B cell (primary cell): Measurements from ENCODE around the gene ASPA. TPM values are rescaled to one million over a fixed set of nuclear protein-coding genes. Genes with fewer than 3 reads are reported as not detected.

Source experiments
- ATAC-seq: fragments of 200-7000 bp; cut with Tn5 transposase; one replicate; pipeline ENCODE4 v1.10.0; 2021; ENCODE audit warnings: low read depth, mild to moderate bottlenecking, moderate number of reproducible peaks, moderate library complexity
- CTCF ChIA-PET: fragments of 350-600 bp; sonication (Branson Sonifier 250); formaldehyde crosslinking; loops from one replicate; lab custom pipeline; 2021; ENCODE audit warnings: antibody characterized with exemption, inconsistent platforms; lab: Charles Lee
- POLR2A ChIA-PET: fragments of 350-600 bp; sonication (Branson Sonifier 250); formaldehyde crosslinking; loops from one replicate; lab custom pipeline; 2021; ENCODE audit warnings: antibody characterized with exemption; lab: Charles Lee
- DNase-seq: peaks from one replicate; pipeline ENCODE4 v3.0.0; 2013
- H2AFZ ChIP-seq: 2 replicates; pipeline ENCODE4 v1.6.1; 2012; ENCODE audit warnings: mild to moderate bottlenecking, low read depth, low read length; ENCODE audit not compliant: insufficient read depth, poor library complexity, severe bottlenecking
- H3K27ac ChIP-seq, 2 donors: 1 replicate in 1 of 2; 2 replicates in 1 of 2; pipeline ENCODE4 v1.5.1; 2012 to 2013; ENCODE audit warnings: low read length in 2 of 2, mild to moderate bottlenecking in 2 of 2, moderate library complexity in 1 of 2
- H3K27me3 ChIP-seq, 4 experiments: fragments of 200-600 bp in 1 of 4; sonication (generic) in 1 of 4; replicated peaks in 1 of 4; 1 replicate in 2 of 4; 2 replicates in 2 of 4; pipeline versions ENCODE4 v1.6.1 to v1.7.0; 2013 to 2016; ENCODE audit warnings: low read length in 3 of 4, mild to moderate bottlenecking in 2 of 4, mixed read lengths in 1 of 4, moderate library complexity in 1 of 4; ENCODE audit not compliant: insufficient read depth in 4 of 4, control insufficient read depth in 3 of 4; ENCODE audit errors: control extremely low read depth in 1 of 4
- H3K36me3 ChIP-seq, 2 experiments: replicated peaks in 1 of 2; 1 replicate in 1 of 2; 2 replicates in 1 of 2; pipeline versions ENCODE4 v1.6.1 to v1.7.1; 2013; ENCODE audit warnings: low read length in 1 of 2; ENCODE audit not compliant: insufficient read depth in 2 of 2, control insufficient read depth in 1 of 2; ENCODE audit errors: control extremely low read depth in 1 of 2, extremely low read depth in 1 of 2
- H3K4me1 ChIP-seq, 2 donors: fragments of 200-600 bp in 1 of 2; sonication (generic) in 1 of 2; 1 replicate in 1 of 2; 2 replicates in 1 of 2; pipeline versions ENCODE4 v1.5.1 to v1.6.1; 2013 to 2017; ENCODE audit warnings: low read length in 2 of 2; ENCODE audit not compliant: control insufficient read depth in 2 of 2, insufficient read depth in 2 of 2
- H3K4me2 ChIP-seq: replicated peaks from 2 replicates; pipeline ENCODE3; 2012; ENCODE audit warnings: mild to moderate bottlenecking, low read depth, low read length; ENCODE audit not compliant: poor library complexity, severe bottlenecking
- H3K4me3 ChIP-seq, 5 experiments: fragments of 200-600 bp in 1 of 5; sonication (generic) in 1 of 5; 1 replicate in 3 of 5; 2 replicates in 2 of 5; pipeline versions ENCODE4 v1.5.1 to v1.7.0; 2011 to 2016; ENCODE audit warnings: low read length in 4 of 5, mild to moderate bottlenecking in 4 of 5, low read depth in 2 of 5, control low read depth in 1 of 5, moderate library complexity in 1 of 5; ENCODE audit not compliant: insufficient read depth in 1 of 5; ENCODE audit errors: control extremely low read depth in 1 of 5, extremely low read depth in 1 of 5
- H3K79me2 ChIP-seq: fragments of 200-600 bp; sonication (generic); one replicate; pipeline ENCODE4 v1.6.0; 2016; ENCODE audit warnings: low read length; ENCODE audit not compliant: control insufficient read depth, insufficient read depth
- H3K9ac ChIP-seq: fragments of 200-600 bp; sonication (generic); 2 replicates; pipeline ENCODE4 v1.6.1; 2017; ENCODE audit warnings: mild to moderate bottlenecking, low read length, moderate library complexity
- H3K9me3 ChIP-seq, 3 donors: one replicate each; pipeline versions ENCODE4 v1.6.1 to v1.7.1; 2013; ENCODE audit warnings: low read length in 2 of 3; ENCODE audit not compliant: control insufficient read depth in 2 of 3, insufficient read depth in 1 of 3; ENCODE audit errors: control extremely low read depth in 1 of 3
- H4K20me1 ChIP-seq: 2 replicates; pipeline ENCODE4 v1.6.0; 2012; ENCODE audit warnings: mild to moderate bottlenecking, low read length; ENCODE audit not compliant: insufficient read depth, control insufficient read depth, poor library complexity, severe bottlenecking
- H3K27ac Mint-ChIP-seq: one replicate; pipeline ENCODE4 v1.8.0; 2021; ENCODE audit warnings: mixed read lengths
- H3K27me3 Mint-ChIP-seq: one replicate; pipeline ENCODE4 v1.8.0; 2021; ENCODE audit warnings: mixed read lengths
- H3K4me1 Mint-ChIP-seq: one replicate; pipeline ENCODE4 v1.8.0; 2021; ENCODE audit warnings: mixed read lengths
- H3K4me3 Mint-ChIP-seq: one replicate; pipeline ENCODE4 v1.8.0; 2021; ENCODE audit warnings: mixed read lengths
- H3K9me3 Mint-ChIP-seq: one replicate; pipeline ENCODE4 v1.8.0; 2022; ENCODE audit warnings: mixed read lengths; ENCODE audit not compliant: insufficient read depth
- CTCF ChIP-seq: fragments of 200-600 bp; IDR thresholded peaks from one replicate; pipeline ENCODE4 v1.8.0; 2022; ENCODE audit warnings: antibody characterized with exemption, mild to moderate bottlenecking
- EZH2 ChIP-seq: IDR thresholded peaks from 2 replicates; pipeline ENCODE4 v1.6.1; 2012; ENCODE audit warnings: borderline replicate concordance, low read depth, mild to moderate bottlenecking, moderate library complexity, low read length; ENCODE audit not compliant: insufficient read depth, poor library complexity, severe bottlenecking
- WGBS: methylation state at CpG from one replicate; pipeline ENCODE4 v1.1.5; 2013; ENCODE audit warnings: missing lambda C conversion rate; ENCODE audit not compliant: insufficient coverage; 5-methylcytosine and 5-hydroxymethylcytosine counted together
- intact Hi-C: fragments of 100-400 bp; cut with micrococcal nuclease; formaldehyde crosslinking; loops from one replicate; pipeline ENCODE4 v1.10.0; 2022
- polyA plus RNA-seq: library from polyadenylated mRNA; depleted of rRNA; stranded (reverse); fragments of >200 nt; gene quantifications from 2 replicates; pipeline ENCODE4 v1.2.3, GENCODE V29; 2012
- total RNA-seq, 2 donors: library from RNA; stranded (reverse); fragments of 120-200 nt in 1 of 2; gene quantifications; 1 replicate in 1 of 2; 2 replicates in 1 of 2; pipeline versions ENCODE4 v1.2.3 to v1.2.4, GENCODE V29; 2013 to 2022

The ASPA gene
- total and polyA plus RNA-seq, 2 donors (not counting 1 experiment from before 2014, with no cell fraction given), result not detected

GRCh38 chr17:3510090-3510489, 34.3 kb downstream of the ASPA start:
- DNase-seq, result no peak
- Histone ChIP-seq H3K79me2 (no peaks in the 10 kb centered on the region), H3K27me3 (no peaks in the 10 kb centered on the region), H3K4me3 (no peak overlapping the region), H3K4me1 (no peaks in the 10 kb centered on the region), H4K20me1 (no peaks in the 10 kb centered on the region), H2AFZ (no peak overlapping the region), H3K4me2 (no peak overlapping the region), H3K27ac (no peak overlapping the region), H3K36me3 (no peaks in the 10 kb centered on the region), H3K9ac (no peak overlapping the region), H3K9me3 (no peaks in the 10 kb centered on the region)
- ChIA-PET CTCF (no interaction called here), POLR2A (no interaction called here)
- intact Hi-C loops, result no loop called here
- 77% methylated on average over 5 of the region's 7 CpGs for WGBS
- Mint-ChIP-seq H3K27me3 (peaks cover 8% of the 10 kb centered on the region), H3K9me3 (peaks cover 5% of the 10 kb centered on the region), H3K27ac (no peak overlapping the region), H3K4me3 (no peak overlapping the region), H3K4me1 (no peaks in the 10 kb centered on the region)
- TF ChIP-seq EZH2 (no peak), CTCF (no peak)
- ATAC-seq, result no peak

- CTCF ChIA-PET, result no interaction called here
- Mint-ChIP-seq H3K9me3 (peaks cover 5% of the 10 kb centered on the region), H3K4me3 (no peak overlapping the region), H3K27ac (no peak overlapping the region), H3K27me3 (peaks cover 5% of the 10 kb centered on the region), H3K4me1 (no peaks in the 10 kb centered on the region)
- H3K9ac ChIP-seq, result no peak overlapping the region
- no peaks in the 10 kb centered on the region for H3K27me3 ChIP-seq
- H3K4me1 ChIP-seq, result no peaks in the 10 kb centered on the region
- H3K4me3 ChIP-seq, result no peak overlapping the region
- intact Hi-C loops, result no loop called here
- ATAC-seq, result no peak
- no peak overlapping the region for H3K4me2 ChIP-seq
- H3K36me3 ChIP-seq, result no peaks in the 10 kb centered on the region
- no peak overlapping the region for H2AFZ ChIP-seq
- H3K27ac ChIP-seq, result no peak overlapping the region
- no peaks in the 10 kb centered on the region for H3K9me3 ChIP-seq
- H3K79me2 ChIP-seq, result no peaks in the 10 kb centered on the region
- TF ChIP-seq EZH2 (no peak), CTCF (no peak)
- no peaks in the 10 kb centered on the region for H4K20me1 ChIP-seq
- POLR2A ChIA-PET, result no interaction called here
- no peak for DNase-seq
- WGBS, result 97% methylated on average over 4 of the region's 8 CpGs
Measured at GRCh38 chr17:3511852-3512504, 36.2 kb downstream of the ASPA start.
